Thoracic aorta (tissue), 2 donors: ENCODE data around the gene ATP5MG. TPM values are rescaled to one million over a fixed set of nuclear protein-coding genes. Genes with fewer than 3 reads are reported as not detected.

Source experiments
- ATAC-seq: fragments of 150-250 bp; one replicate; pipeline ENCODE4 v1.8.0; 2017; ENCODE audit warnings: low read depth; ENCODE audit not compliant: insufficient number of reproducible peaks, low FRiP score
- DNase-seq: peaks from one replicate; pipeline ENCODE4 v3.0.0-alpha.2; 2020; ENCODE audit warnings: low spot score
- H3K27ac ChIP-seq, 2 donors: fragments of 200-600 bp; sonication (generic); 1 replicate in 1 of 2; 2 replicates in 1 of 2; pipeline ENCODE4 v1.5.1; 2016; ENCODE audit warnings: mild to moderate bottlenecking in 2 of 2, moderate library complexity in 2 of 2
- H3K27me3 ChIP-seq: fragments of 200-600 bp; sonication (generic); replicated peaks from 2 replicates; pipeline ENCODE4 v1.6.0; 2016; ENCODE audit warnings: mild to moderate bottlenecking; ENCODE audit not compliant: insufficient read depth
- H3K36me3 ChIP-seq: fragments of 200-600 bp; sonication (generic); one replicate; pipeline ENCODE4 v1.5.1; 2016
- H3K4me1 ChIP-seq, 2 donors: fragments of 200-600 bp; sonication (generic); 1 replicate in 1 of 2; 2 replicates in 1 of 2; pipeline versions ENCODE4 v1.5.1 to v1.6.0; 2016; ENCODE audit warnings: low read depth in 2 of 2, mild to moderate bottlenecking in 1 of 2; ENCODE audit not compliant: control insufficient read depth in 1 of 2
- H3K4me3 ChIP-seq: fragments of 200-600 bp; sonication (generic); 2 replicates; pipeline ENCODE4 v1.5.1; 2016; ENCODE audit warnings: mild to moderate bottlenecking
- H3K9me3 ChIP-seq: fragments of 200-600 bp; sonication (generic); 2 replicates; pipeline ENCODE4 v1.5.1; 2016
- CTCF ChIP-seq: fragments of 200-600 bp; sonication (generic); IDR thresholded peaks from one replicate; pipeline ENCODE4 v1.5.1; 2019; ENCODE audit warnings: antibody characterized with exemption
- total RNA-seq, 2 donors: library from RNA; depleted of rRNA; stranded (reverse); fragments of >200 nt; gene quantifications; one replicate each; pipeline versions ENCODE4 v1.1.0 to v1.2.3, GENCODE V29; 2016

The ATP5MG gene
- total RNA-seq, 2 donors from 2014 or later = 21.1 to 45.2 TPM

DNA sequence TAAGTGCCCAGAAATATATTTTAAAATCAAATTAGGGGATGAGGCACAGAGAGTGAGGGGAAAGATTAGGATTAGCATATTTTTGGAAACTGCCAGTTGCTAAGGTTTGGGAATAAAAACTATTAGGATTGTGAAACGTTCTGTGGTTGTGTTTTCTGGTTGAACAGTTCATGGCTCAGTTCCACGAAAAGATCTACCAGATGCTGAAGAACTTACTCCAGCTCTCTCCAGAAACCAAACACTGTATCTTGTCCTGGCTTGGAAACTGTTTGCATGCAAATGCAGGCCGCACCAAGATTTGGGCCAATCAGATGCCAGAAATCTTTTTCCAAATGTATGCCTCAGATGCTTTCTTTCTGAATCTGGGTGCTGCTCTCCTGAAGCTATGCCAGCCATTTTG is 26.7 kb upstream of the ATP5MG start:
- DNase-seq (no peak), ATAC-seq (no peak)
- TF ChIP-seq CTCF = no peak
- H3K4me1 ChIP-seq = no peaks in the 10 kb centered on the region
- H3K27ac ChIP-seq = no peak overlapping the region
- H3K4me3 ChIP-seq = no peak overlapping the region
- no peaks in the 10 kb centered on the region for H3K27me3 ChIP-seq
- H3K36me3 ChIP-seq = peaks cover 87% of the 10 kb centered on the region
- no peaks in the 10 kb centered on the region for H3K9me3 ChIP-seq

DNA sequence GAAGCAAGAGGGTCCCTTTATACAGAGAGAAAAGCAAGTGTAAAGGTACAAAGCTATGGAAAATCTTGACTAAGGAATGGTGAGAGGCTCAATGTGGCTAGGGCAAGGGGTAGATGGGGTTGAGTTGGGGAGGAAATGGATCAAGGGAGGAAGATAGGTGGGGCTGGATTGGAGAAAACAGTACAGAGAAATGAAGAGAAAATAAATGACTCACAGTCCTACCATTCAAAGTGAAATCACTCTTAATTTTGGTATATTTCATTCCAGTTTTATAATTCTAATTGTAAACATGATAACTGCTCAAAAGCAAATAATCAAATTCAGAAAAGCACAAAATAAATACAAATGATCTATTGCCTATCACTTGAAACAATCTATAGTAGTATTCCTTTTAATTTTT is 25.4 kb upstream of the ATP5MG start:
- H3K27me3 ChIP-seq = no peaks in the 10 kb centered on the region
- no peak overlapping the region for H3K4me3 ChIP-seq
- DNase-seq (no peak), ATAC-seq (no peak)
- no peak overlapping the region for H3K27ac ChIP-seq
- H3K9me3 ChIP-seq = no peaks in the 10 kb centered on the region
- TF ChIP-seq CTCF = no peak
- H3K36me3 ChIP-seq = peaks cover 83% of the 10 kb centered on the region
- H3K4me1 ChIP-seq = no peaks in the 10 kb centered on the region

GRCh38 chr11:118379497-118379896 is 21.9 kb upstream of the ATP5MG start:
- Histone ChIP-seq H3K9me3 (no peaks in the 10 kb centered on the region), H3K4me3 (no peak overlapping the region), H3K27ac (no peak overlapping the region), H3K36me3 (peaks cover 84% of the 10 kb centered on the region), H3K4me1 (no peaks in the 10 kb centered on the region), H3K27me3 (no peaks in the 10 kb centered on the region)
- no peak for DNase-seq
- ATAC-seq = no peak
- TF ChIP-seq CTCF = no peak

- H3K4me3 ChIP-seq = no peak overlapping the region
- ATAC-seq (no peak), DNase-seq (no peak)
- H3K27ac ChIP-seq = no peak overlapping the region
- no peak for TF ChIP-seq CTCF
- H3K27me3 ChIP-seq = no peaks in the 10 kb centered on the region
- no peaks in the 10 kb centered on the region for H3K4me1 ChIP-seq
- H3K36me3 ChIP-seq = peaks cover 82% of the 10 kb centered on the region
- no peaks in the 10 kb centered on the region for H3K9me3 ChIP-seq
Measured at GRCh38 chr11:118380571-118380970, 20.8 kb upstream of the ATP5MG start.

DNA sequence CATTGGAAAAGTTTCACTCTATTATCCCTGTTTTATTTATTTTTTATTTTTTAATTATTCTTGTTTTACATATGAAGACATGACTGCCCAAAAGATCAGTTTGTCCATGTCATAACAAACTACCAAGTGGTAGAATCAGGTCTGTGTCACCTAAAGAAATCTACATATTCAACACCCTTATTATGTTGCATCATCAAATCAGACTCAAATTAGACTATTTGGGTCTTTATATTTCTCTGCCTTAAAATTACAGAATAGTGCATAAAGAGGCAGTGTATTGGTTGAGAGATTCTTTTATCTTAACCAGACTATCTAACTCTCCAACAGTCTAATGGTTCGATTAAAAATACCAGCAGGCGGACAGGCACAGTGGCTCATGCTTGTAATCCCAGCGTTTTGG is 18.5 kb upstream of the ATP5MG start:
- DNase-seq (no peak), ATAC-seq (no peak)
- TF ChIP-seq CTCF = no peak
- Histone ChIP-seq H3K36me3 (peaks cover 88% of the 10 kb centered on the region), H3K9me3 (no peaks in the 10 kb centered on the region), H3K27me3 (no peaks in the 10 kb centered on the region), H3K4me1 (no peaks in the 10 kb centered on the region), H3K4me3 (no peak overlapping the region), H3K27ac (no peak overlapping the region)
